ENCODE data around the gene NAA25. TPM values are rescaled to one million over a fixed set of nuclear protein-coding genes. Genes with fewer than 3 reads are reported as not detected.
"Not testable (repeated sequence)": the region's sequence is repeated elsewhere in the genome, so short reads cannot be mapped to it uniquely, and the experiment has no call there.

The NAA25 gene
- total RNA-seq, 1 donor from 2014 or later, result 37.4 TPM

GRCh38 chr12:112066566-112066965 is 42.0 kb downstream of the NAA25 start:
- no peak overlapping the region for H3K4me3 Mint-ChIP-seq
- H3K36me3 Mint-ChIP-seq, result peaks cover 37% of the 10 kb centered on the region
- H3K4me1 Mint-ChIP-seq, result no peaks in the 10 kb centered on the region
- no peak for TF ChIP-seq CTCF (IDR thresholded peaks at IDR 0.05; ENCODE audit: unreplicated experiment)
- H3K9me3 Mint-ChIP-seq, result no peaks in the 10 kb centered on the region
- DNase-seq (ENCODE audit: low spot score in 2 of 2, unreplicated experiment in 2 of 2), result no peak
- H3K27me3 Mint-ChIP-seq (ENCODE audit: low read depth), result no peaks in the 10 kb centered on the region
- no peak overlapping the region for H3K27ac Mint-ChIP-seq

- peaks cover 37% of the 10 kb centered on the region for H3K36me3 Mint-ChIP-seq
- no peak overlapping the region for H3K27ac Mint-ChIP-seq
- no peak for TF ChIP-seq CTCF (IDR thresholded peaks at IDR 0.05; ENCODE audit: unreplicated experiment)
- H3K9me3 Mint-ChIP-seq, result no peaks in the 10 kb centered on the region
- H3K27me3 Mint-ChIP-seq (ENCODE audit: low read depth), result no peaks in the 10 kb centered on the region
- no peak for DNase-seq (ENCODE audit: low spot score in 2 of 2, unreplicated experiment in 2 of 2)
- no peak overlapping the region for H3K4me3 Mint-ChIP-seq
- H3K4me1 Mint-ChIP-seq, result no peaks in the 10 kb centered on the region
These were observed 45.3 kb downstream of the NAA25 start for GRCh38 chr12:112063273-112063672.

- Mint-ChIP-seq H3K27ac (no peak overlapping the region), H3K4me1 (no peaks in the 10 kb centered on the region), H3K27me3 (ENCODE audit: low read depth) (no peaks in the 10 kb centered on the region), H3K9me3 (no peaks in the 10 kb centered on the region), H3K36me3 (peaks cover 32% of the 10 kb centered on the region), H3K4me3 (no peak overlapping the region)
- DNase-seq (ENCODE audit: low spot score in 2 of 2, unreplicated experiment in 2 of 2), result no peak
- no peak for TF ChIP-seq CTCF (IDR thresholded peaks at IDR 0.05; ENCODE audit: unreplicated experiment)
These were observed 47.4 kb downstream of the NAA25 start for GRCh38 chr12:112061137-112061536.

- no peaks in the 10 kb centered on the region for H3K9me3 Mint-ChIP-seq
- no peak for DNase-seq (ENCODE audit: low spot score in 2 of 2, unreplicated experiment in 2 of 2)
- H3K27me3 Mint-ChIP-seq (ENCODE audit: low read depth), result no peaks in the 10 kb centered on the region
- no peak overlapping the region for H3K4me3 Mint-ChIP-seq
- no peak overlapping the region for H3K27ac Mint-ChIP-seq
- H3K36me3 Mint-ChIP-seq, result peaks cover 43% of the 10 kb centered on the region
- TF ChIP-seq CTCF (IDR thresholded peaks at IDR 0.05; ENCODE audit: unreplicated experiment), result no peak
- H3K4me1 Mint-ChIP-seq, result peaks cover 13% of the 10 kb centered on the region
These were observed 59.2 kb downstream of the NAA25 start for GRCh38 chr12:112049351-112049750.

- Mint-ChIP-seq H3K27me3 (ENCODE audit: low read depth) (no peaks in the 10 kb centered on the region), H3K36me3 (peaks cover 39% of the 10 kb centered on the region), H3K27ac (no peak overlapping the region), H3K4me1 (no peaks in the 10 kb centered on the region), H3K4me3 (no peak overlapping the region), H3K9me3 (no peaks in the 10 kb centered on the region)
- no peak for TF ChIP-seq CTCF (IDR thresholded peaks at IDR 0.05; ENCODE audit: unreplicated experiment)
- DNase-seq (ENCODE audit: low spot score in 2 of 2, unreplicated experiment in 2 of 2), result no peak
These were observed 62.6 kb downstream of the NAA25 start for GRCh38 chr12:112046003-112046402.

- H3K27me3 Mint-ChIP-seq (ENCODE audit: low read depth); H3K4me1 Mint-ChIP-seq; H3K27ac Mint-ChIP-seq; H3K4me3 Mint-ChIP-seq; DNase-seq (ENCODE audit: low spot score in 2 of 2, unreplicated experiment in 2 of 2); H3K9me3 Mint-ChIP-seq: not testable (repeated sequence)
- H3K36me3 Mint-ChIP-seq, result peaks cover 36% of the 10 kb centered on the region
These were observed 72.0 kb downstream of the NAA25 start for GRCh38 chr12:112036614-112037013.
